Measurements from ENCODE around the gene GNA14.

GNA14 gene

DNA sequence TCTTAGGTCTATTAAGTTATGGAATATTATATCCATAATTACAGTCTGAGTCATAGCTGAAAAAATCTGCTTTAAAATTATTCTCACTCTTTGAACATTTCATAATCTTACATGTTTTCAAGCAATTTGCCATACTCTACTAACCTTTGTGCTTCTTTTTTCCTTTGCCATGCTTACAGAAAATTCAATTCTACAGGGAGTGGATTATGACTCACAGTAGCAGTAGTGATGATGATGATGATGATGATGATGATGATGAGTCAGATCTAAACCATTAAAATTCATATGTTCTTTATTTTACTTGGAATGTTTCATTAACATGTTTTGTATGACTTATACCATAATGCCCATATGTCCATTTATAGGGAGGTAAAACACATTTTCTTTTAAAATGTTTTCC lies 263.7 kb downstream of the GNA14 start:
- DNase-seq: no peak

DNA sequence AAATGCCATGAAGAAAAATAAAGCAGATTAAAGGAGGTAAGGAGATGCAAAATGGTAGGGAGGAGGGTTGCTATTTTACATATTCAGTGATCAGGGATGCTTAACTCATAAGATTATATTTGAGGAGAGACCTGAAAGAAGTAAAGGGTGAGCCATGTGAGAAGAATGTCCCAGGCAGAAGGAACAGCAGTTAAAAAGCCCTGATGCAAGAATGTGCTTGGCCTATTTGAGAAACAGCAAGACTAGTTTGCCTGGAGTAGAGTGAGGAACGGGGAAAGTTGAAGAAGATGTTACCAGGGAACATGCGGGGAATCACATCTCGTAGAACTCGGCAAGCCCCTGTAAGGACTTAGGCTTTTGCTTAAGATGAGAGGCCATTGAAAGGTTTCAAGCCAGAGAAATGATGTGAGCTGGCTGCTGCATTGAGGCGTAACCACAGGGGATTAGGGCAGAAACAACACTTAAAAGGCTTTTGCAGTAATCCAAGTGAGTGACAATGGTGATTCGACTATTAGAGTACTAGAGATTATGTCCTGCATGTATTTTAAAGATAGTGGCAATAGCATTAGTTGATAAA lies 272.1 kb downstream of the GNA14 start:
- no peak for DNase-seq

DNA sequence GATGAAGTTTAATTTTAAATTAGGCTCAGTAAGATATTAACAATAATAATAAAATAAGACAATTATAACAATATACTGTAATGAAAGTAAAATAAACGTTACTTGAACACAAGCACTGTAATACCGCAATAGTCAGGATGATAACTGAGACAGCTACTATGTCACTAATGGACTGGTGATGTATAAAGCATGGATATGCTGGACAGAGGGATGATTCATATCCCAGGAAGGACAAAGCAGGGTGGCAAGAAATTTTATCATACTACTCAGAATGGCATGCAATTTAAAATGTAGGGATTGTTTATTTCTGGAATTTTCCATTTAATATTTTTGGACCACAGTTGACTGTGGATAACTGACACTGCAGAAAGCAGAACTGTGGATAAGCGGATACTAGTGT lies 273.9 kb downstream of the GNA14 start:
- no peak for DNase-seq
